LoVo (cell line): Measurements from ENCODE around the gene BORCS8.
A peak's percentile ranks its signal among the peaks of the same experiment; 100 is the strongest.
"Not testable (repeated sequence)": the region's sequence is repeated elsewhere in the genome, so short reads cannot be mapped to it uniquely, and the experiment has no call there.

Source experiments
- DNase-seq: peaks from one replicate; pipeline ENCODE4 v3.0.0-alpha.2; 2016; ENCODE audit warnings: low spot score

Gene BORCS8

GRCh38 chr19:19192078-19192882 lies at the start of gene BORCS8, which contains the start of gene RFXANK:
Gene BORCS8, minus strand, starts transcription at chr19:19192152. Its CDS starts 35 bp downstream, at chr19:19192117.
Gene RFXANK, plus strand, starts transcription at chr19:19192258. Its CDS starts 1,689 bp downstream, at chr19:19193947.
- peak; percentile 99 for DNase-seq

- no peak for DNase-seq
Measured at GRCh38 chr19:19240476-19240875, 48.5 kb upstream of the BORCS8 start.

- DNase-seq = no peak
Measured at GRCh38 chr19:19239675-19240074, 47.7 kb upstream of the BORCS8 start.

DNA sequence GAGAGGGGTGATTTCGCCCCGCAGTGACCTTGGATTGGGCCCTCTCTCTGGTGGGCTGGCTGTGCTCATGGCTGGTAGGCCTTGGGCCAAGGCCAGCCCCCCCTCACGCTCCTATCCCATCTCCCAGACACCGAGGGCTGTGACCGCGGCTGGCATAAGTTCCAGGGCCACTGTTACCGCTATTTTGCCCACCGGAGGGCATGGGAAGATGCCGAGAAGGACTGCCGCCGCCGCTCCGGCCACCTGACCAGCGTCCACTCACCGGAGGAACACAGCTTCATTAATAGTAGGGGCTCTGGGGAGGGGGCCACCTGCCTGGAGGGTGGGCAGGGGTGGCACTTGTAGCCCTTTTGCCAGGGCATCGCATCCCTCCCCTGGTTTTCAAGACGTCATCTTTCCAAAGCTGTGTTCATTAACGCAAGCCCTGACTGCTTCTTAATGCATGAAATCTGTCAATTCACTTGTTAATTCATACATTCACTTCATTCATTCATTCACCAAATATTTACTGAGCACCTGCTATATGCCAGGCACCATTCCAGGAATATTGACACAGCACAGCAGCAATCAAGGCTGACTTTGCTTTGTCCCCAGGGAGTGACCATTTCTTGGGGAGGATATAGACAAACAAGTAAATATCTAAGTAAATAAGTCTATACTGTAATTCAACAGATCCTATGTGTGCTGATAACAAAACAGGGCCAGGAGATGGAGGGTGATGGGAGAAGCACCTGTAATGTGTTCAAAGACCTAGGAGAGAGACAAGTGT lies 46.4 kb upstream of the BORCS8 start:
- no peak for DNase-seq

DNA sequence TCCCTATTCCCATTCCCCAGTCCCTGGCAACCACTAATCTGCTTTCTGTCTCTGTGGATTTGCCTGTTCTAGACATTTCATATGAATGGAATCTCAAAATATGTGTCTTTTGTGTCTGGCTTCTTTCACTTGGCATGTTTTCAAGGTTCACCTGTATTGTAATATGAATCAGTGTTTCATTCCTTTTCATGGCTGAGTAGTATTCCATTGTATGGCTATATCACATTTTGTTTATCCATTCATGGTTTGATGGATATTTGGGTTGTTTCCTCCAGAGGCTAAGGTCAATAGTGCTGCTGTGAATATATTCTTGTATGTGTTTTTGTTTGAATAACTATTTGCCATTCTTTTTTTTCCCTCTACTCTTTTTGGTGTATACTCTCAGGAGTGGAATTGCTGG lies 44.2 kb upstream of the BORCS8 start:
- DNase-seq = no peak

GRCh38 chr19:19234220-19234816 lies 42.4 kb upstream of the BORCS8 start:
- DNase-seq = no peak

DNA sequence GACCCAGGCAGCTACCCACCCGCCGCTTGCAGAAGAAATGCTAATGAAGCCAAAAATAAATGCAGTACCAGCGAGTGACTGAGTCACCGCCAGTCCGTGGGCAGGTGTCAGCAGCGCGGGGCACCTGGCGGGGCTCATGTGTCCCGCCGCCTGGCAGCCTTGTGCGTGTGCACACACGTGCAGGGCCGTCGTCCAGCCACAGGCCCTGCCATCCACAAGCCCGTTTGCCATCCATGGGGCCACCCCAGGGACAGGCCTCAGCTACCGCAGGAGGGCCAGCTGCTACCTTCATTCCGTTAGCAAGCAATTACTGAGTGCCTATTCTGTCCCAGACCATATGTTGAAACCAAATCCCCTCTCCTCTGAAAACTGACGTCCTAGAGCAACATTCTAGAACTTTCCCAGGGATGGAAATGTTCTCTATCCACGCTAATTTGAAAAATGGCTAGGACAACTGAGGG lies 40.3 kb upstream of the BORCS8 start:
- no peak for DNase-seq

DNA sequence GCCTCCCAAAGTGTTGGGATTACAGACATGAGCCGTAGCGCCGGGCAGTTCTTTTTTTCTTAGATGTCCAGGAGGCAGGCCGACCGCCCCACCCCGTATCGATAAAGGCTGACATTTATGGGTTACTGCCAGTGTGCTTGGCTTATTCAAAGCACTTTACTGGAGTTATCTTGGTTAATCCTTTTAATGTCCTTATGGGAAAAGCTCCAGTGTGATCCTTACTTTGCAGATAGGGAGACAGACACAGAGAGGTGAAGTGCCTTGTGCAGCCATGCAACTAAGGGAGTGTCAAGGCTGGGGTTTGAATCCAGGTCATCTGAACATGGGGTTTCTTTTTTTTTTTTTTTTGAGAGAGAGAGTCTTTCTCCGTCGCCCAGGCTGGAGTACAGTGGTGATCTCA lies 39.0 kb upstream of the BORCS8 start:
- no peak for DNase-seq

DNA sequence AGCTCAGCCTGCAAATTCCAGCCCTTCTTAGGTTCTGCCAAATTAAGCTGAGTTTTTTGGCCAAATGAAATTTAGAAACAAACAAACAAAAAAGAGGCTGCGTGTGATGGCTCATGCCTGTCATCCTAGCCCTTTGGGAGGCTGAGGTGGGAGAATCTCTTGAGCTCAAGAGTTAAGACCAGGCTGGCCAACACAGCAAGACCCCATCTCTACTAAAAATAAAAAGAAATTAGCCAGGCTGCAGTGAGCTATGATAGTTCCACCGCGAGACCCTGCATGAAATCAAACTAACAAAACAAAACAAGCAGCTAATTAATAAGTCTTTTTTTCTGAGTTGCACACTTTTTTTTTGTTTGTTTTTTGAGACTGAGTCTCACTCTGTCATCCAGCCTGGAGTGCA lies 37.7 kb upstream of the BORCS8 start:
- DNase-seq = no peak

DNA sequence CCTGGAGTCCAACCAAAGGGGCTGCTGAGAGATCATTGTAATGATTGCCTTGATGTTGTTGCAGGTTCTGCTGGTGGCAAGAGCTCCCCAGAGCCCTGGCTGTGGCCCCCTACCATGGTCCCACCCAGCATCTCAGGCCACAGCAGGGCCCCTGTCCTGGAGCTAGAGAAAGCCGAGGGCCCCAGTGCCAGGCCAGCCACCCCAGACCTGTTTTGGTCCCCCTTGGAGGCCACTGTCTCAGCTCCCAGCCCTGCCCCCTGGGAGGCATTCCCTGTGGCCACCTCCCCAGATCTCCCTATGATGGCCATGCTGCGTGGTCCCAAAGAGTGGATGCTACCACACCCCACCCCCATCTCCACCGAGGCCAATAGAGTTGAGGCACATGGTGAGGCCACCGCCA lies 35.3 kb upstream of the BORCS8 start:
- no peak for DNase-seq

DNA sequence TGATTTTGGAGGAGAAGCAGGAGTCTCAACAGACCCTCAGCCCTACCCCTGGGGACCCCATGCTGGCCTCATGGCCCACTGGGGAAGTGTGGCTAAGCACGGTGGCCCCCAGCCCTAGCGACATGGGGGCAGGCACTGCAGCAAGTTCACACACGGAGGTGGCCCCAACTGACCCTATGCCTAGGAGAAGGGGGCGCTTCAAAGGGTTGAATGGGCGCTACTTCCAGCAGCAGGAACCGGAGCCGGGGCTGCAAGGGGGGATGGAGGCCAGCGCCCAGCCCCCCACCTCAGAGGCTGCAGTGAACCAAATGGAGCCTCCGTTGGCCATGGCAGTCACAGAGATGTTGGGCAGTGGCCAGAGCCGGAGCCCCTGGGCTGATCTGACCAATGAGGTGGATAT lies 34.7 kb upstream of the BORCS8 start:
- DNase-seq = no peak

DNA sequence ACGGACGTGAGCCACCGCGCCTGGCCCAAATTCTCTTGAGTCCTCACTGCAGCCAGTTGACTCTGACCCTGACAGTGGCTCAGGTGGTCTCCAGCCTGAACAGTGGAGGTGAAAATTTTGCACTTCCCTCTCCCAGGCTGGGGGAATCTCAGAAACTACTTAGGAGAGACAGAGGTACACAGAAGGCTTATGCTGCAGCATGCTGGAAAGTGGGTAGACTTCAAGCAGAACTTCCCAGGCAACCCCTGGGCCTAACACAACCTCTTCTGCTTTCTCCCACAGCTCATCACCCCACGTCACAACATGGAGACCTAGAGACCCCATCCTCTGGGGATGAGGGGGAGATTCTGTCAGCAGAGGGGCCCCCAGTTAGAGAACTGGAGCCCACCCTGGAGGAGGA lies 34.3 kb upstream of the BORCS8 start:
- no peak for DNase-seq

DNA sequence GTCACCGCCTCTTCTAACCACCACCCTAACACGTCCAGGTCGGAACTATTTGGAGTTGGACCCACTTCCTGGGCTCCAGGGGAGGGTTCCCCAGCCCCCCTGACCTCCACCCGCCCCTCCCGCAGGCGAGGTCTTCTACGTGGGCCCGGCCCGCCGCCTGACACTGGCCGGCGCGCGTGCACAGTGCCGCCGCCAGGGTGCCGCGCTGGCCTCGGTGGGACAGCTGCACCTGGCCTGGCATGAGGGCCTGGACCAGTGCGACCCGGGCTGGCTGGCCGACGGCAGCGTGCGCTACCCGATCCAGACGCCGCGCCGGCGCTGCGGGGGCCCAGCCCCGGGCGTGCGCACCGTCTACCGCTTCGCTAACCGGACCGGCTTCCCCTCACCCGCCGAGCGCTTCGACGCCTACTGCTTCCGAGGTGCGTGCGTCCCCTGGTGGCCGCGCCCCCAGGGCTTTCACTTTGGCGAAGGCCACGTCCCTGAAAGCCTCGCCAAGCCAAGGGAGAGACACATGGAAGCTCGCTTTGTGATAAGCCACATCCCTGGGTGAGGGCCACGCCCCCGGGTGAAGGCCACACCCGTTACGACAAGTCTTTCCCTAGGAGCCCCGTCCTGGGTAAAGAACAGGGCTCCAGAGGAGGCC lies 33.0 kb upstream of the BORCS8 start:
- DNase-seq = peak; percentile 79

DNA sequence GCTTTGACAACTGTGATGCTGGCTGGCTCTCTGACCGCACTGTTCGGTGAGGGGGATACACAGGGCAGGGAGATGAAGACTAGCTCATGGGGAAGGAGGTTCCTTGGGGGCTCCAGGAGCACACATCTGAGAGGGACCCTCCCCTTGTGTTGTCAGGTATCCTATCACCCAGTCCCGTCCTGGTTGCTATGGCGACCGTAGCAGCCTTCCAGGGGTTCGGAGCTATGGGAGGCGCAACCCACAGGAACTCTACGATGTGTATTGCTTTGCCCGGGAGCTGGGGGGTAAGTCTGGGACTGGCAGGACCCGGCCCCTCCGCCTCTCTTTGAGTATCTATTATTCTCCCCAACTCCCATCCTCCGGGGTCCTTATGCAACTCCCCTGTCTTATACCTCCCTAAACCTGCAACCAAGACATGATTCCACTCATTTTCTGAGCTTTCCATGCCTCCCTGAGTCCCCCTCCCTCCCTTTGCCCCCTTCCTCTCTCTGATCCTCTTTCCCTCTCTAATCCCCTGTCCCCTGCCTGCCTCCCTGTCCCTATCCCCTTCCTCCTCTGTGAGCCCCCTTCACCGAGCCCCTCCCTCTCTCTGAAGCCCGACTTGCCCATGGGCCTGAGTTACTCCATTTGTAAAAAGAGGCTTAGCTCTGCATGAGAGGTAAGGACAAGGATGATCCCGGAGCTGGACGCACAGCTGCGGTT lies 32.3 kb upstream of the BORCS8 start:
- no peak for DNase-seq

GRCh38 chr19:19223636-19224035 lies 31.7 kb upstream of the BORCS8 start:
- DNase-seq = no peak

DNA sequence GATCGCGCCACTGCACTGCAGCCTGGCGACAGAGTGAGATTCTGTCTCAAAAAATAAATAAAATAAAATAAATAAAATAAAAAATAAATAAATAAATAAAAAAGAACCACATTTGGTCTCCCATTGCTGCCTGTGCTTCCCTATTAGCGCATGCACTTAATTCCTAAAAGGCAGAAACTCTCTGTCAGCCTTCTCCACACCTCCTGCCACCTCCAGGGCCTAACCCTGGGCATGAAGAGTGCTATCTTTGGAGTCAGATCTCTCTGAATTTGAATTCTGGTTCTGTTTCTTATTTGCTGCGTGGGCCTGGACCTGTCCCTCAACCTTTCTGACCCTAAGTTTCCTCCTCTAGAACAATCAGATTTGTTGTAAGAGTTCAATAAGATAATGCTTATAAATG lies 31.1 kb upstream of the BORCS8 start:
- DNase-seq = no peak

GRCh38 chr19:19221000-19221399 lies 29.0 kb upstream of the BORCS8 start:
- not testable (repeated sequence) for DNase-seq

GRCh38 chr19:19218911-19219310 lies 27.0 kb upstream of the BORCS8 start:
- DNase-seq = no peak

GRCh38 chr19:19217099-19217498 lies 25.1 kb upstream of the BORCS8 start:
- DNase-seq = peak; percentile 44

GRCh38 chr19:19215792-19216191 lies 23.8 kb upstream of the BORCS8 start:
- no peak for DNase-seq

- DNase-seq = peak; percentile 50
Measured at GRCh38 chr19:19214892-19215291, 22.9 kb upstream of the BORCS8 start.

DNA sequence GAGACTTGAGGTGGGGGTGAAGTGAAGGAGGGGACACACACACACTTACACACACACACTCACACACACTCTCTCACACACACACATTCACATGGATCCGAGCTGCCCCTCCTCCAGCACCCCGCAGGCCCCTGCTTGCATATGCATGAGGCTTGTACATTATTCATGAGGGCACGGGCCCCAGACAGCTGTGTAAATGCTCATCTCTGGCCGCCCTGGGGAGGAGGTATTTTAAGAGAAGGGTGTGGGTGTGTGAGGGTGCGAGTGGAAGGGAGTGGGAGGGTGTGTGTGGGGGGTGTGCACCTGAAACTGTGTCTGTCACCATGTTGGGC lies 22.2 kb upstream of the BORCS8 start:
- no peak for DNase-seq
